ENCODE results near the gene NR1I2. TPM values are rescaled to one million over a fixed set of nuclear protein-coding genes. Genes with fewer than 3 reads are reported as not detected.

Gene NR1I2
- total and polyA plus RNA-seq, 5 donors, result 0.07 to 0.18 TPM; not detected in 3

- intact Hi-C loops (cut with DNase I), result no loop called here
- no peaks in the 10 kb centered on the region for H3K9me3 ChIP-seq (ENCODE audit: control insufficient read depth, low read length)
- DNase-seq, result no peak
- WGBS, result 91% methylated on average over 1 of the region's 1 CpG
- H3K4me1 ChIP-seq (ENCODE audit: control insufficient read depth, insufficient read depth, low read length), result no peaks in the 10 kb centered on the region
- no peak for ATAC-seq
- no peaks in the 10 kb centered on the region for H3K27me3 ChIP-seq (ENCODE audit: control insufficient read depth, insufficient read depth)
- no peak overlapping the region for H3K27ac ChIP-seq (ENCODE audit: low read length)
- no peak overlapping the region for H3K4me3 ChIP-seq (ENCODE audit: low read length)
Observed at GRCh38 chr3:119782460-119782859, 559 bp downstream of the NR1I2 start.

- H3K4me3 ChIP-seq (ENCODE audit: low read length), result no peak overlapping the region
- DNase-seq, result no peak
- H3K27me3 ChIP-seq (ENCODE audit: control insufficient read depth, insufficient read depth), result no peaks in the 10 kb centered on the region
- ATAC-seq, result no peak
- intact Hi-C loops (cut with DNase I), result no loop called here
- H3K27ac ChIP-seq (ENCODE audit: low read length), result no peak overlapping the region
- WGBS, result 87% methylated on average over 2 of the region's 2 CpGs
- H3K9me3 ChIP-seq (ENCODE audit: control insufficient read depth, low read length), result no peaks in the 10 kb centered on the region
- H3K4me1 ChIP-seq (ENCODE audit: control insufficient read depth, insufficient read depth, low read length), result no peaks in the 10 kb centered on the region
Observed at GRCh38 chr3:119783255-119783654, 1.4 kb downstream of the NR1I2 start.

- no peak overlapping the region for H3K27ac ChIP-seq (ENCODE audit: low read length)
- ATAC-seq, result no peak
- intact Hi-C loops (cut with DNase I), result no loop called here
- H3K4me1 ChIP-seq (ENCODE audit: control insufficient read depth, insufficient read depth, low read length), result no peaks in the 10 kb centered on the region
- no peak overlapping the region for H3K4me3 ChIP-seq (ENCODE audit: low read length)
- no peak for DNase-seq
- WGBS, result 71% methylated on average over 7 of the region's 7 CpGs
- H3K9me3 ChIP-seq (ENCODE audit: control insufficient read depth, low read length), result no peaks in the 10 kb centered on the region
- no peaks in the 10 kb centered on the region for H3K27me3 ChIP-seq (ENCODE audit: control insufficient read depth, insufficient read depth)
Observed at GRCh38 chr3:119783883-119784282, 2.0 kb downstream of the NR1I2 start.

- Histone ChIP-seq H3K27ac (ENCODE audit: low read length) (no peak overlapping the region), H3K9me3 (ENCODE audit: control insufficient read depth, low read length) (no peaks in the 10 kb centered on the region), H3K4me3 (ENCODE audit: low read length) (no peak overlapping the region), H3K4me1 (ENCODE audit: control insufficient read depth, insufficient read depth, low read length) (no peaks in the 10 kb centered on the region), H3K27me3 (ENCODE audit: control insufficient read depth, insufficient read depth) (no peaks in the 10 kb centered on the region)
- ATAC-seq (no peak), DNase-seq (no peak)
- intact Hi-C loops (cut with DNase I), result no loop called here
- 84% methylated on average over 2 of the region's 2 CpGs for WGBS
Observed at GRCh38 chr3:119786409-119786808, 4.5 kb downstream of the NR1I2 start.

DNA sequence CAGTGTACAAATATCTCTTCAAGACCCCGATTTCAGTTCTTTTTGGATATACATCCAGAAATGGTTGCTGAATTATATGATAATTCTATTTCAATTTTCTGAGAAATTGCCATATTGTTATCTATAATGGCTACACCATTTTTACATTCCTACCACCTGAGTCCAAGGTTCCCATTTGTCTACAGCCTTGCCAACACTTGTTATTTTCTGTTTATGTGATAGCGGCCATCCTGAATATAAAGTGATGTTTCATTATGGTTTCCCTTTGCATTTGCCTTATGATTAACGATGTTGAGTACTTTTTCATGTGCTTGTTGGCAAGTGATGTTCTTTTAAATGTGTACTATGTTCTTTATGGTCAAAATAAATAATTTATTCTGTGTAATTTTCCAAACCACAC is 8.5 kb downstream of the NR1I2 start:
- intact Hi-C loops (cut with DNase I), result no loop called here
- no peaks in the 10 kb centered on the region for H3K9me3 ChIP-seq (ENCODE audit: control insufficient read depth, low read length)
- no peaks in the 10 kb centered on the region for H3K4me1 ChIP-seq (ENCODE audit: control insufficient read depth, insufficient read depth, low read length)
- DNase-seq, result no peak
- no peak overlapping the region for H3K27ac ChIP-seq (ENCODE audit: low read length)
- H3K4me3 ChIP-seq (ENCODE audit: low read length), result no peak overlapping the region
- H3K27me3 ChIP-seq (ENCODE audit: control insufficient read depth, insufficient read depth), result no peaks in the 10 kb centered on the region
- 92% methylated on average over 3 of the region's 3 CpGs for WGBS
- no peak for ATAC-seq

DNA sequence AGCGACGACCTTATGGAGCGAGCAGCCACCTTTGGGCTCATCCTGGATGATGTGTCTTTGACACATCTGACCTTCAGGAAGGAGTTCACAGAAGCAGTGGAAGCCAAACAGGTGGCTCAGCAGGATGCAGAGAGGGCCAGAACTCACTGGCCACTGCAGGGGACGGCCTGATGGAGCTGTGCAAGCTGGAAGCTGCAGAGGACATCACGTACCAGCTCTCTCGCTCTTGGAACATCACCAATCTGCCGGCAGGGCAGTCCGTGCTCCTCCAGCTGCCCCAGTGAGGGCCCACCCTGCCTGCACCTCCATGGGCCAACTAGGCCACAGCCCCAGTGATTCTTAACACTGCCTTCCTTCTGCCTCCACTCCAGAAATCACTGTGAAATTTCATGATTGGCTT is 10.4 kb downstream of the NR1I2 start:
- DNase-seq (no peak), ATAC-seq (no peak)
- intact Hi-C loops (cut with DNase I), result no loop called here
- H3K27ac ChIP-seq (ENCODE audit: low read length), result no peak overlapping the region
- no peak overlapping the region for H3K4me3 ChIP-seq (ENCODE audit: low read length)
- no peaks in the 10 kb centered on the region for H3K4me1 ChIP-seq (ENCODE audit: control insufficient read depth, insufficient read depth, low read length)
- WGBS, result 94% methylated on average over 8 of the region's 8 CpGs
- no peaks in the 10 kb centered on the region for H3K9me3 ChIP-seq (ENCODE audit: control insufficient read depth, low read length)
- no peaks in the 10 kb centered on the region for H3K27me3 ChIP-seq (ENCODE audit: control insufficient read depth, insufficient read depth)

- ATAC-seq, result no peak
Observed at GRCh38 chr3:119794401-119794800, 12.5 kb downstream of the NR1I2 start.

DNA sequence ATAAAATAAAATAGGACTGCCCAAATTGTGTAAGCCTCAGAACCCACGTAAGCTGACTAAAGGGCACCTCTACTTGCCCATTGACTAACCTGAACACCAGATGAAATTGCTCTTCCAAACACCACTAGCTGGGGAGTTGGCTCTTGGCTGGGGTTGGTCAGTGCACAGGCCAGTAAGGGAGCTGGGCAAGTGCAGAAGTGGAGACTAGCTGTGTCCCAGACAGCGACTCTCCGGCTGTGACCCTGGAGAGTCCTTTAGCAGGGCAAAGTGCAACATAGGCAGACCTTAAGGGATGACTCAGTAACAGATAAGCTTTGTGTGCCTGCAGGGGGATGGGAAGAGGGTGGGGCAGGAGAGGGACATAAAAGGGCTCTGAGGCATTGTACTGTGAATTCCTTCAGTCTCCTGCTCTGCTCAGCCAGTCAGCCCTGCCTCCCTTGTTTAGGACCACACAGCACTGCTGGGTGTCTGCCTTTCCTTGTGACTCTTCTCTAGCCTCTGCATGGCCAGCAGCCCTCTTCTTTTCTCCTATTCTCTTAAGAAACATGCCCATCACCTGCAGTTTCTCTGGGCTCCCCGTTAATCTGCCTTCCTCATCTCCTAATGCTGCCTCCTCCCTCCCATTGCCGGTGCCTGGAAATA is 13.2 kb downstream of the NR1I2 start:
- 40% methylated on average over 5 of the region's 5 CpGs for WGBS
- no peak overlapping the region for H3K27ac ChIP-seq (ENCODE audit: low read length)
- intact Hi-C loops (cut with DNase I), result no loop called here
- no peaks in the 10 kb centered on the region for H3K9me3 ChIP-seq (ENCODE audit: control insufficient read depth, low read length)
- H3K4me3 ChIP-seq (ENCODE audit: low read length), result no peak overlapping the region
- peak; percentile 63 to 85 for ATAC-seq
- no peak for DNase-seq
- no peaks in the 10 kb centered on the region for H3K4me1 ChIP-seq (ENCODE audit: control insufficient read depth, insufficient read depth, low read length)
- no peaks in the 10 kb centered on the region for H3K27me3 ChIP-seq (ENCODE audit: control insufficient read depth, insufficient read depth)

More at GRCh38 chr3:119794401-119794800, 12.5 kb downstream of the NR1I2 start:
- DNase-seq, result no peak
- intact Hi-C loops (cut with DNase I), result no loop called here
- Histone ChIP-seq H3K27me3 (ENCODE audit: control insufficient read depth, insufficient read depth) (no peaks in the 10 kb centered on the region), H3K27ac (ENCODE audit: low read length) (no peak overlapping the region), H3K4me1 (ENCODE audit: control insufficient read depth, insufficient read depth, low read length) (no peaks in the 10 kb centered on the region), H3K9me3 (ENCODE audit: control insufficient read depth, low read length) (no peaks in the 10 kb centered on the region), H3K4me3 (ENCODE audit: low read length) (no peak overlapping the region)
- 98% methylated on average over 2 of the region's 2 CpGs for WGBS

DNA sequence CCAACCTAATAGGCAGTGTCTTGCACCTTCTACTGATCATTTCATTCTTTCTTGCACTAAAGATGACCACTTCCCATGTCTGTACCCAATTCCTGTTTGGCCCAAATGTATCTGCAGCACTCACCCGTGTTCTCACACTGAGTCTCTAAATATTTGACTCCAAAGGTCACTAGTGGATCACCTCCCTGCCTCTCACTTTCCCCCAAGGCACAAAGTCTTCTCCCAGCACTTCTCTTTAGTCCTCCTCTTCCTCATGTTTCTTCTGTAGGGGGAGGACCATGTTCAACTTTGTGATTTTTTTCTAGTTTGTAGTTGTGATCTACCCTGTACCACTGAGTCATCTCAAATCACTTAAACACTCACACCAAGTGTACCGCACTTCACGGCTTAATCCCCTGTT is 13.9 kb downstream of the NR1I2 start:
- no peaks in the 10 kb centered on the region for H3K27me3 ChIP-seq (ENCODE audit: control insufficient read depth, insufficient read depth)
- 81% methylated on average over 3 of the region's 3 CpGs for WGBS
- ATAC-seq, result no peak

GRCh38 chr3:119796368-119796767 is 14.5 kb downstream of the NR1I2 start:
- no peaks in the 10 kb centered on the region for H3K4me1 ChIP-seq (ENCODE audit: control insufficient read depth, insufficient read depth, low read length)
- ATAC-seq (no peak), DNase-seq (no peak)
- no peak overlapping the region for H3K4me3 ChIP-seq (ENCODE audit: low read length)
- 98% methylated on average over 2 of the region's 2 CpGs for WGBS
- no peak overlapping the region for H3K27ac ChIP-seq (ENCODE audit: low read length)
- intact Hi-C loops (cut with DNase I), result no loop called here
- no peaks in the 10 kb centered on the region for H3K27me3 ChIP-seq (ENCODE audit: control insufficient read depth, insufficient read depth)
- H3K9me3 ChIP-seq (ENCODE audit: control insufficient read depth, low read length), result no peaks in the 10 kb centered on the region

More for the DNA sequence above, 13.9 kb downstream of the NR1I2 start:
- no peak overlapping the region for H3K4me3 ChIP-seq (ENCODE audit: low read length)
- no peaks in the 10 kb centered on the region for H3K9me3 ChIP-seq (ENCODE audit: control insufficient read depth, low read length)
- no peaks in the 10 kb centered on the region for H3K4me1 ChIP-seq (ENCODE audit: control insufficient read depth, insufficient read depth, low read length)
- intact Hi-C loops (cut with DNase I), result no loop called here
- H3K27ac ChIP-seq (ENCODE audit: low read length), result no peak overlapping the region
- no peak for DNase-seq

- intact Hi-C loops (cut with DNase I), result no loop called here
- DNase-seq, result no peak
Observed at GRCh38 chr3:119796785-119797184, 14.9 kb downstream of the NR1I2 start.

DNA sequence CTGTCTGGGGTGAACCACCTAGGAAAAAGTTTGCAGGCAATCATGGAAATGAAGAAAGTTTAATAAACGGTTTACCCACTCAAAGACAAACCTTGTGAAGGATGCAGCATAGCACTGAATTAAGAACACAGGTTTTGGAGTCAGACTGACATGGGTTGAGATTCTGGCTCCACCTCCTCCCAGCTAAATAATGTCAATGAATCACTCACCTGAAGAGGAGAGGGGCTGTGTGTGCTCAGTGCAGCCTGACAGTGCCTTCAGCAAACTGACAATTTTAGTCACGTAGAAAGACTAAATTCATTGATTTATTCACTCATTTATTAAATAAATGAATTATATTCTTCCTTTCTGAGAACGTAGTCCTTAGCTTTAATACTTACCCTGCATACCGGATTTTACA is 18.9 kb downstream of the NR1I2 start:
- H3K27ac ChIP-seq (ENCODE audit: low read length), result no peak overlapping the region
- DNase-seq (no peak), ATAC-seq (no peak)
- intact Hi-C loops (cut with DNase I), result no loop called here
- 82% methylated on average over 4 of the region's 4 CpGs for WGBS
- H3K4me3 ChIP-seq (ENCODE audit: low read length), result no peak overlapping the region
- no peaks in the 10 kb centered on the region for H3K4me1 ChIP-seq (ENCODE audit: control insufficient read depth, insufficient read depth, low read length)
- H3K9me3 ChIP-seq (ENCODE audit: control insufficient read depth, low read length), result no peaks in the 10 kb centered on the region
- no peaks in the 10 kb centered on the region for H3K27me3 ChIP-seq (ENCODE audit: control insufficient read depth, insufficient read depth)

More at GRCh38 chr3:119796785-119797184, 14.9 kb downstream of the NR1I2 start:
- H3K4me1 ChIP-seq (ENCODE audit: control insufficient read depth, insufficient read depth, low read length), result no peaks in the 10 kb centered on the region
- H3K27ac ChIP-seq (ENCODE audit: low read length), result no peak overlapping the region
- no peak overlapping the region for H3K4me3 ChIP-seq (ENCODE audit: low read length)
- no peak for ATAC-seq
- WGBS, result 56% methylated on average over 2 of the region's 2 CpGs
- H3K9me3 ChIP-seq (ENCODE audit: control insufficient read depth, low read length), result no peaks in the 10 kb centered on the region
- no peaks in the 10 kb centered on the region for H3K27me3 ChIP-seq (ENCODE audit: control insufficient read depth, insufficient read depth)

Data from right cardiac atrium (tissue), 5 donors.